HG03558 (cell line): ENCODE measurements around the gene CNPY1.

ENCODE experiments used
- ATAC-seq: cut with Tn5 transposase; IDR thresholded peaks from one replicate; pipeline ENCODE4 v1.9.1; 2021; ENCODE audit warnings: moderate number of reproducible peaks; ENCODE audit not compliant: unreplicated experiment; ENCODE audit errors: extremely low read depth

The CNPY1 gene

DNA sequence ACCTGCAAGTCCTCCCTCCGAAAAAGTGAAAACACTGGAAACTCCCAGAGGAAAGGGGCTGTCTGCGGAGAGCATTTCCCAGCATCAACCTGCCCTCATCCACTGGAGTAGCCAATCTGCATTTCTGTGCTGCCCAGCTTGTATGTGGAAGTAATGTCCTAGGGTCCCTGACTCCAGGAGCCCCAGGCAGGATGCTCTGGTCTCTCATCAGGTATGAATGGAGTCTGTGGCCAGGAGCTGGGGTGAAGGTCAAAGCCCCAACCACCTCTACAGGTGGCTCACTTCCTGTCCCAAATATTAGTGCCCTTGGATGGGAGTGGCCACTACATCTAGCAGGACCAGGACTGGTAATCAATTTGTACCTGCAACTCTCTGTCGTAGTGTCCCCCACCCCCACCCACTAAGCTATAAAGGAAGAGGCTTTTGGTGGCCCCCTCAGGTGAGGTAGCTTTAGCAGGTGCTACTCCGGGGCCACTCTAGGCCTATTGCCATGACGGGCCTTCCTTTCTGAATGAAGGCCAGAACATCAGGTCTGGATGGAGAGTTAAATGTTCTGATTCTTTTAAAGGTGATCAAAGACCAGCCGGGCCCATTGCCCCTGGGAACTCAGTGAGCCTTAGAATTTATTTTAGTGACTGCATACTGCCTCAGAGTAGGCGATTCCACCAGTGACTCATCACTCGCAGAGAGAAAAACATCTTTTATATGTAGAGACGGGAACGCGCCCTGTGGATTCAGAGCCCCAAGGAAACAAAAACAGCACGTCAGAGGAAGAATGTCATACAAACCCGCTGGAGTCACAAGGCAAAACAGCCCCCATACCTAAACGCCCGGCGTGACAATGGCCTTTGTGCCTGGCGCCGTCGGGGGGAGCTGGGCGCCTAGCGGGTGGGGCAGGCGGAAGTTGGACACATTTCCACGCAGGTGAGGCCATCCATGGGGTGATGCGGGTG, 75.4 kb downstream of the CNPY1 start:
- ATAC-seq = no peak

DNA sequence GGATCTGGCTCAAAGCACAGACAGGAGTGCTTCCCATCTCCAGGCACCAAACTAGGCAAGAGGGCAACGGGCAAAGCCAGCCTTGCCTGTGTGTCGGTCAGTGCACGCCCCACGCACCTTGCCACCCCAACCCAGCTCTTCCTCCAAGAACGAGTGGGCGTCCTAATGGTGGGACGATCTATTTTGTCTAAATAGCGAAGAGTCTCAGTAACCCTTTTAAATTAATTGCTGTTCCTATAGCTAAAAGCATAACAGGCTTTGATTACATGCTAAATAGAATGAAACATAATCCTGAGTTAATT, 76.2 kb downstream of the CNPY1 start:
- ATAC-seq = no peak

DNA sequence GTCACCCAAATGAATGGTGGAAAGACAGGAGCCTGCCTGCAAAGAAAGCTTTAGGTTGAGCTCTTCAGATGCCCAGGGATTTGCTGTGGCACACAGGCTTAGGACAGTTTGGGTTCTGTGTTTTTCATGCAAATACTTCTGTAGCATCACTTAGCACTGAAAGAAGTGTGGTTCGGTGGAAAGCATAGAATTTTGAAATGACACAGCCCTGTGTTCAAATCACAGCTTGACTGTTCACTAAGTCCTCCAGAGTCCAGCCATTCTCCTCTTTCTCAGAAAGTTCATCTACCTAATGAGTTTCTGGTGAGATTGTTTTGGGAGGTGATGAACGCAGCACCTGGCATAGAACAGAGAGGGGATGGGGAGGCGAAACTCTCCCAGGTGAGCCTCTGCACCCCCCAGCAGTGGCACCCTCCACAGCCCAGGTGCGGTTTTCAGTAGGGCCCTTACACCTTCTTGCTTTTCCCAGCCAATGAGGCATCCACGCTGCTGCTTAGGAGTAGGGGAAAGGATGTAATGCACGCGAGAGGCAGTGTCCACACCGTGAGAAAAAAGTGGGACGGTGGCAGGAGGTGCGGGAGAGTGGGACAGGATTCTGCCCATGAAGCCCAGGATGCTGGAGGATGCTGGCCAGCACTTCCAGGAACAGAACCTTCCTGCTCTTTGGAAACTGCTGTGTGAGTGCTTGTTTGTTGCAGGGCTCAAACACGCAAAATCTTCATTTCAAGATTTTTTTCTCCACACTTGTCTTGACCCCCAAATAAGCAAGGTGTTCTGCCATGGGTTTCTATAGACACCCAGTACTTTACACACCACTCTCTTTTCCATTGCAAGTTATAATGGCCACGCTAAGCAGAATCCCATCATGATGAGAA, 76.8 kb downstream of the CNPY1 start:
- no peak for ATAC-seq

DNA sequence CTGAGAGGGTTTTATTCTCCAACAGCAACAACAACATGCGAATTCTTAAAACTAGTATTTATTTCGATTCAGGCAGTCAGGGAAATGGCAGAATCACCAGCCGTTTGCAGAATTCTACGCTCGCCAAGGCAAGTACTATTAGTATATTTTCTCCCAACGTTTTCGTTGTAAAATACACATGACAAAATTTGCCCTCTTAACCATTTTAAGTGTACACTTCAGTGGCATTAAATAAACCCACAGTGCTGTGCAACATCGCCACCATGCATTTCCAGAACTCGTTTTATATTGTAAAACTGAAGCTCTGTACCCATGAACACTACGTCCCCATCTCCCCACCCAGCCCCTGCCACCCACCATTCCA, 77.6 kb downstream of the CNPY1 start:
- ATAC-seq = no peak

DNA sequence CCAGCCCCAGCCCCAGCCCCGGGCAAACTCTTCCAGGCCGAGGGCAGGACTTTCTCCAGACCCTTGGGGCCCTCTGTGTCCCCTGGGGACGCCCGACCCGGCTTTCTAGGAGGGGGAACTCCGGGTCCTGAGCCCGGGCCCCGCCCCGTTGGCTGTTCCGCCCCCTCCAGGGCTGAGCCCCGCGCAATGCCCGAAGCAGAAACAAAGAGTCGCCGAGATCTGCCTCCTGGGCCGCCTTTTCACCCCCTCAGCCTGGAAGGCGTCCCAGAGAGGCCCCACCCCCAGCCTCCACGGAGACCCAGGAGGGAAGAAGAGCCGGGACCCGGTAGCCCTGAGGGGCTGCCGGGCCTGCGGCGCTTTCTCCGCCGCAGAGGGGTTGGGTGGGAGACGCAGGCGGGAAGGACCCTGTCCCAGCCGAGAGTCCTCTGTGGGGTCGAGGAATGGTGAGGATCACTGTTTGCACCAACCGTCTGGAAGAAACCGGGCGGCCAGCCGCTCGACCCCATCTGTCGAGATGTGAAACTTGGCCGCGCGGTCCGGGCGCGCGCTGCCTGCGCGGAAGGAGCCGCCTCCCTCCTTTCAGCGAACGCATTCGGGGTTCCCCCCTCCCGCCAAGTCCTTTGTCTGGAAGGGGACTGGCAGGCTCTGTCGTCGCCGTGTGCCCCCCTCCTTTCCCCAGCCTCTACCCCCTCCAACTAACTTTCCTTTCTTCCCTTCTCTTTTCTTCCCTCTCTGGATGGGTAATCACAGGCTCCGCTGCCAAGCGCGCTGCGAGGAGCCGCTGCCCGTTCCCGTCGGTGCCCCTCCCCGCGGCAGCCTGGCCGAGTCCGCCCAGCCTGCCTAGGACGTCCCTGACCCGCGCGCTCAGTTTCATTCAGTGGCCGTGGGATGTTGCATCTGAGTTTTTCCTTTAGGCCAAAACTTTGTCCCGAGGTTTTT, 78.2 kb downstream of the CNPY1 start:
- ATAC-seq = no peak

DNA sequence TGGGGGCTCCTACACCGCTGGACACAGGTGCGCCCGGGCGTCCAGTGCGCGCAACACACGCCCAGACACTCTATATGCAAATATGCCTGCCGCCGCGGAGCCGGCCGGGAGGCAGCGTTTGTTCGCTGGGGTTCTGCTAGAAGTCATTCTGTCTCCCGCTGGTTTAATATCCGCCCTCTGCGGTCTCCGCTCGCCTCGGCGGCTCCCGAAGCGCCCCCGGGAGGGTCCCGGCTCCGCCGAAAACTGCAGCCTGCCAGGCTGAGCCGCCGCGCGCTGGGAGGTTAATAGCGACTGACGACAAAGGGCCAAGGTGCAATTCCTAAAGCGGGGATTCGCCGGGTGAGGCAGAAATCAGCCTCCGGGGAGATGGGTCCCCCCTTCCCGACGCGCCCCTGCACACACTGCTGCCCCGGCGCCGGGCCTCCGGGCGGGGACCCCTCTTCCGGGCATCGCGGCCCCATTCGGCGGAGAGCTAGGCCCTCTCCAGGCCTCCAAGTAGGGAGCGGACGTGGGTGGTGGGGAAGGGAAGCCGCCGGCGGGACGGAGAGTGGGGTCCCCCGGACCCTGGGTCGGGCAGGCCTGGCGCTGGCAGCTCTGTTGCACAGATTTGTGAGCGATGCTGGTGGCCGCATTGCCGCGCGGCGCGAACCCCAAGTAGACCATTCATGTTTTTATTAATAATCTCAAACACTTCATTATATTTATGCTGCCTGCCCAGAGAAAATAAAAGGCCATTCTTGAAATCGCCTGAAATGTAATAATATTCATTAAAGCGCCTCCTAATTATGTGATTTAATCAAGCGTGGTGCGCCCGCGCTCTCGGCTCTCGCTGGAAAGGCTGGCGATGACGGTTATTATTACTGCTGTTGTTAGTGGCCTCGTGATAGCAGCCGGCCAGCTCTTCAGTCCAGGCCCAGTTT, 79.3 kb downstream of the CNPY1 start:
- peak; percentile 59 for ATAC-seq

DNA sequence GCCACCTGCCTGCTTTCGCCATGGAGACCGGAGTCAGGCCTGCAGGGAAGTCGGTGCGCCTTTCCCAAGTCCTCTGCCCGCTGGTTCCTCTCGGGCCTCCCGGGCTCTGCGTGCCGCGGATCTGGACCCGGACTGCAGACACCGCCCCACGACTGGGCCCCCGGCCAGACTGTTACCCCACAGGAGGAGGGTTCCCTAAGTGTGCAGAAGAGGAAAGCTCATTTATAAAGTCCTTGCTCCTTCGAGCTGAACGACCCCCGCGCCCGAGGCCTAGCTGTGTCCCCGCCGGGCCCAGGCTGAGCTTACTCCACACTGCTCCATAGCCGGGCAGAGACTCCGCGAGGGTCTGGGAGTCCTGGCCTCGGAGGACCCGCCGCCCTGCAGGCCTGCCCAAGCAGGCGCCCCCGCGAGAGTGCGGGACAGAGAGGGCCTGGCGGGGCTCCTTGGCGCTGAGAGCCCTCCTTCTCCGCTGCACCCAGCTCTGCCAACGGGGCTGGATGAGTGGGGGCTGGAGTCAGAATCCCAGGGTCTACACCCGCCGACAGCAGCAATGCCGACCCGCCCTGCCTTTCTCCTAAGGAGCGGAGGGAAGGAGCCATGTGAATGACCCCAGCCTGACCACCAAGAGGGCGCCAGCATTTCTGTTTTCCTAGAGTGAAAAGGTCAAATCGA, 80.1 kb downstream of the CNPY1 start:
- ATAC-seq = no peak

DNA sequence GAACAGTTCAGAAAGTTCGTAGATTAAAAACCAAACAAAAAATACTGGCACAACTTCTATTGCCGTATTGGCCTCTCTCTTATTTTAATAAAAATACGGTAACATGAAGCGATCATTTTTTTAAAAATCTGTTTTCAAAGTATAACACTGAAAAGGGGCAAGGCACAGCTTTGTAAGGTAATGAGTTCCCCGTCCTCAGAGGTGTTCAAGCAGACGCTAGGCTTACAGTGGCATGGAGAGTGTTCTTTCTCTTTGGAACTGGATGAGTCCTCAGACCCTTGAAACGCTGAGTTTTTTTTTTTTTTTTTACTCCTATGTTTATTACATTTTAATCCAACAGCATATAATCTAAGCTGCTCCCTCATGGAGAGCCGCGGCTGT, 80.6 kb downstream of the CNPY1 start:
- no peak for ATAC-seq

DNA sequence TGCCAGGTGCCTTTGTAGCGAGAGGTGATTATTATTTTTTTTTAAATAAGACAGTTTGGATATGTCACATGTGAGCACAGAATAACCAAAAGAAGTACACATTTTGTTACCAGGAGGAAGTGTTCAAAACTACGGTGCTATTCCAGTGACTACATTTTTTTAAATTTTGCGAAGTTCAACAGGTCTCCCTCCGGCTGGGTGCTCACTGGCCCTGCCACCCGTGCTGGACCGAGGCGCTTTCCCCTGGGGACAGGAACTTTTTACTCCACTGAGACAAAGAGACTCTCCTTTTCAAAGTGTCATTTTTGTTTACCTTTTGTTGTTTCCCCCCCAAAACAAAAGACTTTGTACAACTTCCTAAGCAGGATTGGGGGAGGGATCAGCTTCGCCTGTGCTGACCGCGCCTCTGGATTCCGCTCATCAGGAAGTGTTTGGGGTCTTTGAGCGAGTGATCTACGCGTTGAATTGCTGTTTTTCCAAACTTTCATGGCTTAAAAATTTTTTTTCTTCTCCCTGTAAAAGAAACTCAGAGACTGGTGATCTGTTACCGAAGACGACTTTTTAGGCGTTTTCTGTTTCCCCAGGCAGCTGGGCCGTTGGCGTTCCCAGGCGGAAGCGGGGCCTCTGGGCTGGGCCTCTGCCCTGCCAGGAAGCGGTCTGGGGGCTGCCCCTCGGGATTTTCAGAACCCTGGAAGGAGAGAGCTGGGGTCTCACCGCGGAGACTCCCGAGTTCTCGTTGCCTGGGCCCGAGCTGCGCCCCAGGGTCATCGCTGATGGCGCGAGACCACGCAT, 81.2 kb downstream of the CNPY1 start:
- no peak for ATAC-seq

DNA sequence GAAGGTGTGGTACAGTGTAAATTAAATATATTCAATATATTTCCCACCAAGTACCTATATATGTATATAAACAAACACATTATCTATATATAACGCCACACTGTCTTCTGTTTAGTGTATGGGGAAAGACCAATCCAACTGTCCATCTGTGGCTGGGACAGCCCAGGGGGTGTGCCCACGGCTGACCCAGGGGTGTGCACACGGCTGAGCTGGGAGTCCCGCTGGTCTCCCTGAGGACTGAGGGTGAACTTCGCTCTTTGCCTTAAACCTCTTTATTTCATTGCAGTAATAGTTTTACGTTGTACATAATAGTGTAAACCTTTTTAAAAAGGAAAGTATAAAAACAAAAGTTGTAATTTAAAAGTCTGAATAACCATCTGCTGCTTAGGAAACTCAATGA, 82.2 kb downstream of the CNPY1 start:
- no peak for ATAC-seq

DNA sequence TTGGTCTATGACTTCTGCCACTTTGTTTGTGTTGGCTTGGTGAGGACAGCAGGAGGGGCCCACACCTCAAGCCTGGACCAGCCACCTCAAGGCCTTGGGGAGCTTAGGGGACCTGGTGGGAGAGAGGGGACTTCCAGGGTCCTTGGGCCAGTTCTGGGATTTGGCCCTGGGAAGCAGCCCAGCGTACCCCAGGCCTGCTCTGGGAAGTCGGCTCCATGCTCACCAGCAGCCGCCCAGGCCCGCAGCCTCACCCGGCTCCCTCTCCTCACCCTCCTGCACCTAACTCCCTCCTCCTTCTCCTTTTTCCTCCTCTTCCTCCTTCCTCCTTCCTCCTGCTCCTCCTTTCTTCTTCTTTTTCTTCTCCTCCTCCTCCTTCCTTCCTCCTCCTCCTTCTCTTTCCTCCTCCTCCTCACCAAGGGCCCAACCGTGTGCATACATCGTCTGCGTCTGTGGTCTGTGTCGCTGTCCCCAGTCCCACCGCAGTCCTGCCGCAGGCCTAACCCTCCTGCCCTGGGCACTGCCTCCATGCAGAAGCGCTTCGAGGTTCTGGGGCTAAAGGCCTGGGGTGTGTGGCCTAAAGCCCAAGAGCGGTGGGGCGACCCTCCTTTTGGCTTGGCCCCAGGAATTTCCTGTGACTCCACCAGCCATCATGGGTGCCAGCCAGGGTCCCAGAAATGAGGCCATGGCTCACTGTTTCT, 83.1 kb downstream of the CNPY1 start:
- no peak for ATAC-seq

DNA sequence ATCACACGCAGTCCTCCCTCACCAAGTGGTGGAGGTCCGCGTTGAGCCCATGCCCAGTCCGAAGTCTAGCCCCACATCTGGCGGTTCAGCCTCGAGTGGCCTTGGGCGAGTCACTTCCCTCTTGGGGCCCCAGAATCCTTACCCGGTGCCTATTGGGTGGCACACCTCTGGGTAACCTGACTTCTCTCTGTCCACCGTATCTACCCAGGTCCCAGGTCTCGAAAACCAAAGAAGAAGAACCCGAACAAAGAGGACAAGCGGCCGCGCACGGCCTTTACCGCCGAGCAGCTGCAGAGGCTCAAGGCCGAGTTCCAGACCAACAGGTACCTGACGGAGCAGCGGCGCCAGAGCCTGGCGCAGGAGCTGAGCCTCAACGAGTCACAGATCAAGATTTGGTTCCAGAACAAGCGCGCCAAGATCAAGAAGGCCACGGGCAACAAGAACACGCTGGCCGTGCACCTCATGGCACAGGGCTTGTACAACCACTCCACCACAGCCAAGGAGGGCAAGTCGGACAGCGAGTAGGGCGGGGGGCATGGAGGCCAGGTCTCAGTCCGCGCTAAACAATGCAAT, 84.1 kb downstream of the CNPY1 start:
- ATAC-seq = no peak

DNA sequence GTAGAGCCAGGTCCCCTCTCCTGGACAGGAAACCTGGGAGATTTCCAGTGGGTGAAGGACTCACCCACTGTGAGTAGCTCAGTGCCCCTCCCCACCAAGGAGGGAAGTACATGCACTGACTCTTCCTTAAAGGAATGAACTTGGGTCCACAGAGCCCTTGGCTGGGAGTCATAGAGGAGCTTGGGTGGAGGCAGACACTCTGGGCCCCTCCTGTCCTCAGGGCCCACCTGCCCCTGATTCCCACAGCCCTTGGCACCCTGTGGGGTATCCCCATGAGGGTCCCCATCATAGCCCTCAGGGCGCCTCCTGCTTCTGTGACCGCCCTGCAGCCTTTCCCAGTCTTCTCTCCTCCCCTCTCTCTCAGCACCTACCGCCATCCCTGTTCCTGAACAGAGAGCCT, 84.7 kb downstream of the CNPY1 start:
- no peak for ATAC-seq

DNA sequence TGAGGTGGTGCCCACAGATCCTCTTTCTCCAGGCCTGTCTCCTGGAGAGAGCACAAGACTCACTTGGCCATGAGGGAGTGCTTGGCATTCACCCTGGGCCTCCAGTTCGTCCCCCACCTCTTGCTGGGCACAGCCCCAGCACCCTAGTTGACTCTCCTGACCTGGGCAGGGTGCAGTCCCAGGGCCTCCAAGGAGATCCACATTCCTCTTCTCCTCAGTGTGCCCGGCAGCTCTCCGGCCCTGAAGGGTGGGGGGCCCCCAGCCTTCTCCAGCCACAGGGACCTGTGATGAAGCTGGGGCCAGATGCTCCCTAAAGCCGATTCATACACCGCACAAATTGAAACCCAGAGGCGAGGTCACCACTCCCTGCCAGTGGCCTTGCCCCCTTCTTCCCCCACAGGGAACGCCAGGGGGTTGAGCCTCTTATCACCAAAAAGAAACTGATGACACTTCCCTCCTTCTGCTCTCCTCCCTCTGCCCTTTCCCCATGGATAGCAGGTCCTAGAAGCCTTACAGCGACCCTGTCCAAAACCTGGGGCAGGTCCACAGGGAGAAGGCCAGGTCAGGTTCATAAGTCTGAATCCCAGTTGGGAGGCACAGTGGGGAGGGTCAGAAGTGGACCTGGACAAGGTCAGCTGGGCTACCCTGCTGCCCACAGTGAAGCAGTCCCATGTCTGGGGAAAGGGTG, 85.3 kb downstream of the CNPY1 start:
- ATAC-seq = no peak

DNA sequence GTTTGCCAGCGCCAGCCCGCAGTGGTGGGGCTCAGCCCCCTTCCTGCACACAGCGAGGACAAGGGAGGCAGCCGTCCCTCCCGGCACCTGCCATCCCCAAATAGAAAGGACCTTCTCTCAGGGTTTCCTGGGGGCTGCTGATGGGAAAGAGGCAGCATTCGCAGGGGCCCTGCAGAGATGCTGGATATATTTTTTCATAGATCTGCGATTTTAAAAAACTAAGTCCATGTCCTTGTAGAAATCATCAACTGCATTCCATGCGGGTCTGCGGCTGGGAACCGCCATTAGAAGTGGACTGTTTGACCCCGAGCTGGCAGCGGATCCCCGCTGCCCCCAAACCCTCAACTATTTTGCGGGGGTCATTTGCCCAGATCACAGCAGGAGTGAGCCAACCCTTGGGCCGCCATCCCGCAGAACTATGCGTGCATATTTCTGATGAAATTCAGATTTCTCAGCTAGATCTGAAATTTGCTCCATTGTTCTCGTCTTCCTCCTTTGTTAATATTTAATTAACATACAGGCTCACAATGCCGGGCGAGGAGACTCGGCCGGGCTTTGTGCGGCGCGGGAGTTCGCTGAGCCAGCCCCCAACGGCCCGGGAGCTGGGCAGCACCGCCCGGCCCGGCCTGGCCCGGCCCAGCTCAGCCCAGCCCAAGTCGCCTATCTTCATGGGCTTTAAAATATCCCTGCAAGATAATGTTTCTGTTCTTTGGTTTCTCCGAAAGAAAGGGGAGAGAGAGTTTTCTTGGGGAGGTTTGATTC, 86.5 kb downstream of the CNPY1 start:
- no peak for ATAC-seq
